ENCODE measurements around the gene IL34.

- TF ChIP-seq CTCF (IDR thresholded peaks at IDR 0.05) (no peak), POLR2A (IDR thresholded peaks at IDR 0.05; ENCODE audit: low read length) (no peak), MAX (IDR thresholded peaks at IDR 0.05) (no peak), MAFK (IDR thresholded peaks at IDR 0.05; ENCODE audit: partially characterized antibody) (no peak), CBX8 (IDR thresholded peaks at IDR 0.05) (no peak), EP300 (IDR thresholded peaks at IDR 0.05) (no peak), MAZ (IDR thresholded peaks at IDR 0.05; ENCODE audit: borderline replicate concordance, low read depth, low read length) (no peak), E2F6 (IDR thresholded peaks at IDR 0.05; ENCODE audit: borderline replicate concordance, low read depth) (no peak), SREBF2 (IDR thresholded peaks at IDR 0.05) (no peak), USF2 (IDR thresholded peaks at IDR 0.05) (no peak), RAD21 (conservative IDR thresholded peaks at IDR 0.05 in 1 of 2, IDR thresholded peaks at IDR 0.05 in 1 of 2) (no peak)
These were observed 58.2 kb downstream of the IL34 start for GRCh38 chr16:70704586-70704985.
